HG02943 (cell line): ENCODE results near the gene FAM53B.

ENCODE experiments used
- ATAC-seq: cut with Tn5 transposase; IDR thresholded peaks from one replicate; pipeline ENCODE4 v1.9.1; 2021; ENCODE audit warnings: mild to moderate bottlenecking, low read depth, moderate library complexity; ENCODE audit not compliant: unreplicated experiment

FAM53B gene

GRCh38 chr10:124652200-124652599 lies 92.0 kb downstream of the FAM53B start:
- ATAC-seq = no peak

DNA sequence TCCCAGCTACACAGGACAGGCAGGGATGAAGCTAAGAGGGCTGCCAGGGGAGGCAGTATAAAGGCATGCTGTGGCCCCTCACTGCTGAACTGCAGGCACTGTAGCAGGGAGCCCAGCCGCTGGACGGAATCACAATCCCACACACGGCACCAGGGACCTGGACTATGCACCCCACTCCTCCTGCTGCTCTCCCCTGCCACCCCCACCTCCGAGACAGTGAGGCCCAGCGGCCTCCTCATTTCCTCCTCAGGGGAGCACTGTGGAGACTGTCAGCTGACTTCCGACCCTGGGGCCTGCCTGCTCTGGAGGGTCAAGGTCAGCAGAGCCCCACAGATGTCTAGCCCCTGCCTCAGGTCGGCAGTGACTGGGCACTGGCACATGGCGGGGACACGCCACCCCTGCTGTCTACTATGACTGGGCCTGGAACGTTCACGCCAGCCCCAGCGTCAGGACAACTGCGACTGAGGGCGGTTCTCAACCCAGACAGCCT lies 92.7 kb downstream of the FAM53B start:
- ATAC-seq = no peak

DNA sequence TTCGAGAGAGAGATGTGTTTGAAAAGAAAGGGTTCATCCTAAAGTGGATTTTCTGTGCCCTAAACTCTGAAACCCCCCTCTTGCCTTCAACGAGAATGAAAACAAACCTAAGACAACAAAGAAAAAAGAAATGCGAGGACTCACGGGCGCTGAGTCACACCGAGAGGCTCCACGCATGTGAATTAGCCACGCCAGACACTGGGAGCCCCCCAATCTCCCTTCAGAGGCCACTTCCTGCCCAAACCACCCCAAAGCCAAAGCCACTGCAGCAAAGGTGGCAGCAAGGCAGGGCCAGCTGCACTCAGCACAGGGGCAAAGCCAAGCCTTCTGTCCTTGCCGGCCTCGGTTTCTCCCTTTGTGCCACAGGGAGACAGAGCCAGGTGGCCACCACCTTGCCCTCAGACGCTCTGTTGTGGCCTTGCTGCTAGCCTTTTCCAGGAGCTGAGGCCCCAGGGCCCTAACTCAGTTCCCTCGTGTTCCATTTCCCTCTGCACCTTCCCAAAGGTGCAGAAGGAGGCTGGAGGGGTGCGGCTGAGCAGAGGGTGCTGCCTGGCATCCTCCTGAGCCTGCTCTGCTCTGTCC lies 93.3 kb downstream of the FAM53B start:
- no peak for ATAC-seq

GRCh38 chr10:124650263-124650662 lies 93.9 kb downstream of the FAM53B start:
- ATAC-seq = no peak

- no peak for ATAC-seq
These were observed 95.0 kb downstream of the FAM53B start for GRCh38 chr10:124649214-124649613.

GRCh38 chr10:124648738-124649137 lies 95.4 kb downstream of the FAM53B start:
- ATAC-seq = no peak

- ATAC-seq = no peak
These were observed 96.1 kb downstream of the FAM53B start for GRCh38 chr10:124648131-124648475.

DNA sequence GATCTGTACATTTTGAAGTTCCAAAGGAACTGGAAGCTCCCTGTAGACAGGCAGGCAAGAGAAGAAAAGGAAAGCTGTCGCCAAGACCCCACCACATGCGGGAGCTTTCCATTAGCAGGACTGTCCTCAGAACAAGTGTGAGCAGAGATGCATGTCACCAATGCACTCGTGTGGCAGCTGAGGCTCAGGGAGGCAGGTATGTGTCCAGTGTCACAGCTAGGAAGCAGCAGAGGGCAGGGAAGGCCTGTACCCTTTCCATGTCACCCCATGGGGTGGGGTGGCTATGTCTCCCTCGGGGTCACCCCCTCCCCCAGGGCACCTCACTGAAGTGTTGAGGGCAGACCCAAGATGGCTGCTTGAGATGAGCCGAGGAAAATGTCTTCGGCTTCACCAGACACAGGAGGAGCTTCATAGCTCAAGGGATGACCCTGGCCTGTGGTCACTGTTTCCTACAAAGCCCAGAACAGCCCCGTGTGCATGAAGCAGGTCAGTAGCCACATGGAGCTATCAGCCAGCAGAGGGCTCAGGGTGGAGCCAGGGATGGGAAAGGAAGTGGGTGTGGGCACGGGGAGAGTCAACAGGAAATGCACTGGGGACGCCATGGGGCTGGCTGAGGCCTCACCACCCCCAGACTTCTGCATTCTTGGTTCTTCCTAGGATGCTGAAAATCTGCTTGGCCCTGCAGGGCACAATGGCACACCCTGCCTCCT lies 96.6 kb downstream of the FAM53B start:
- ATAC-seq = no peak

DNA sequence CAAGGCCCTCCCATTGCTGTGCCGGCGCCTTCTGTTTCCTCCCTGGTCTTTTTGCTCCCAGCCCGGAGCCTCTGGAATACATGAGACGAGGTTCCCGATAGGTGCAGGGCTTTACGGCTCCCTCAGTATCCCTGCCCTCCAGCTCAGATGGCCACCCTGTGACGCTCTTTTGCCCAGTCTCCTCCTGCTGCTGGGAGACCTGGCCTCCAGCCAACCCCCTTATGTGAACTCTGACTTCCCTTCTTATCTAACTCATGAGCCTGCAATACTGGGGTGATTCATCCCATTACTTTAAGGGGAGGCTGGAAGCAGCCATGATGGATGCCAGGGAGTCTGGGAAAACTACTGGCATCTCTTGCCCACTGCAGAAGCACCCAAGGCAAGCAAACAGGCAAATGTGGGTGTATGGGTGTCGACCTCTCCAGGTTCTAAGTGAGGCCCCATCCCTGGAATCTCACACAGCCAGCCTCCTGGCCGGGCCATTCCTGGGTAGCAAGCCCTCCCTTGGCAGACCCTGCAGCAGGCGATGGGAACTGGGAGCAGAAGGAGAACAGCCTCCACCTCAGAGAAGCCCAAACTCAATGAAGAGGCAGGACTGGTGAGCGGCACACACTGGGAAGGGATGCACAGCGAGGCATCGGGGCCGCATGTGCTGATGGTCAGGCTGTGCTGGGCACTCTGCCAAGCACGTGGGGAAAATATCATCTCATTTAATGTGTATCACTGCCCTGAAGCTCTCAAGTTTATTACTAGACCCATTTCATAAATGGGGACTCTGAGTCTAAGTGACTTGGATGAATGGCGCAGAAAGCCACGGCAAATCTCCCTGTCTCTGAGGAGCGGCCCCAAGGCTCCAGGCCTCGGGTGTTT lies 97.5 kb downstream of the FAM53B start:
- no peak for ATAC-seq

- no peak for ATAC-seq
These were observed 98.6 kb downstream of the FAM53B start for GRCh38 chr10:124645467-124646095.

- no peak for ATAC-seq
These were observed 99.3 kb downstream of the FAM53B start for GRCh38 chr10:124644771-124645415.

DNA sequence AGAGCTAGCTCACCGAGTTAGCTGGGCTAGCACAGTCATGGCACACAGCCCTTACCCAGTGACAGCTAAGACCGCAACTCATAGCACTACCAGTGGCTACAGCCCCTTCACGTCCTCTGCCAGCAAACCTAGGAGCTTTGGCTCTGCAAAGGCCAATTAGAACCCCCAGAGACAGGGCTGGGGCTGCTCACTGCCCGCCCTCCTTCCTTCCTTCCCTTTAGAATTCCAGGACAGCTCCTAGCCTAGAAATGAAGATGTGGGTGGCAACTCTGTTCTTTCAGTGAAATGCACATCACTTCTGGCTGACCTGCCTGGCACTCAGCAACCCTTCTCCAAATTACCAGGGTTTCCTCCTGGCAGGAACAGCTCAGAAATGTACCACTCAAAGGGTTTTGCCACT lies 99.9 kb downstream of the FAM53B start:
- ATAC-seq = no peak

DNA sequence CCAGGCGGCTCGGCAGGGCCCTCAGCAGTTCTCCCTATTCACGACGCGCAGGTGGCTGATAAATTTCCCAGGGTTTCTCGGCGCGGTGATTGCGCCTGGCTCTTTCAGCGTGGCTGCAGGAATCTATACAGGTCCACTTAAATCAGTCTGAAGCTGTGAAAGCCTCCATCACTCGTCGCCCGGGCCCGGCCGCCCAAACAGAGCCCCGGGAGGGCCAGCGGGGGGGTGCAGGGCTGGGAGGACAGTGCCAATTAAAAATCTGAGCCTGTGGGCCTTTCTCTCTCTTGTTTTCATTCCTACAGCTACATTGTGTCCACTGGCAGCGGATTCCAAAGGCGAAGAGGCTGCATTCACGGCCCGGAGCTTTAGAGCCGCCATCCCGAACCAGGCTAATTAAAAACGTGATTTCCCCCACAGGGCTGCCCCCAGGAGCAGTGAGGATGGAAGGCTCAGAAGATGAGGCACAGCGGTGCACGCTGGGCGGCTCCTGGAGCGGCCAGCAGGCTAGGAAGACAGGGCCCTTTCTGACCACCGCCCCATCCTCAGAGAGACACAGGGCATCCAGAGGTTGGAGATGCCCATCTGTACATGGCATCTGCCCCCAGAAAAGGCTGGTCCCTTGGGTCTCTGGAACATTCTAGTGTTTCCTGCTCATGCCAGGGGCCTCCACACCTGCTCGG lies 100.7 kb downstream of the FAM53B start:
- ATAC-seq = no peak

DNA sequence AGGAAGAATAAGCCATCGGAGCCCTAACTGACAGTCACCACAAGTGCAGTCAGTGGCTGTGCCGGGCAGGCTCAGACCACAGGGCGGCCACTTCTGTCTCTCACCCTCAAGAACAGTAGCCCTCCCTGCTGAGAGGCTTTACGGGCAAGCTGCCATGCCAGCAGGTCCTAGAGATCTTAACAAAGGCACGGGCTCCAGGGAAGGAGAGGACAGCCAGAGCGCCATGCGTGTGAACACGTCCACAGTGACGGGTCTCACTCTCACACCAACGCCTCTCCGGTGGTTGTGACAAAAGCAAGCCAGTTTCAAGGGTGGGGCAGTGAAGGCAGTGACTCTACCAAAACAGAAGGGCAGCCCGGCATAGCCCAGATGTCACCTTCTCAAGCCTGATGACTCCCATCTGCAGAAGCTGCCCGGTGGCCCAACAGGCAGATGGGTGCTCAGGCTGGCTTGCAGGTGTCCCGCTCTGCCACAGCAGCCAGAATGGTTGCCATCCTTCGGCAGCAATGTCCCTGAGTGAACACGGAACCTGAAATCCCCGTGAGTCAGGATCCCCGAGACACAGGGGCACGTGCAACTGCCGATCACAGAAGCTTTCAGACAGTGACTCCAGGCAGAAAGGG lies 102.0 kb downstream of the FAM53B start:
- no peak for ATAC-seq

DNA sequence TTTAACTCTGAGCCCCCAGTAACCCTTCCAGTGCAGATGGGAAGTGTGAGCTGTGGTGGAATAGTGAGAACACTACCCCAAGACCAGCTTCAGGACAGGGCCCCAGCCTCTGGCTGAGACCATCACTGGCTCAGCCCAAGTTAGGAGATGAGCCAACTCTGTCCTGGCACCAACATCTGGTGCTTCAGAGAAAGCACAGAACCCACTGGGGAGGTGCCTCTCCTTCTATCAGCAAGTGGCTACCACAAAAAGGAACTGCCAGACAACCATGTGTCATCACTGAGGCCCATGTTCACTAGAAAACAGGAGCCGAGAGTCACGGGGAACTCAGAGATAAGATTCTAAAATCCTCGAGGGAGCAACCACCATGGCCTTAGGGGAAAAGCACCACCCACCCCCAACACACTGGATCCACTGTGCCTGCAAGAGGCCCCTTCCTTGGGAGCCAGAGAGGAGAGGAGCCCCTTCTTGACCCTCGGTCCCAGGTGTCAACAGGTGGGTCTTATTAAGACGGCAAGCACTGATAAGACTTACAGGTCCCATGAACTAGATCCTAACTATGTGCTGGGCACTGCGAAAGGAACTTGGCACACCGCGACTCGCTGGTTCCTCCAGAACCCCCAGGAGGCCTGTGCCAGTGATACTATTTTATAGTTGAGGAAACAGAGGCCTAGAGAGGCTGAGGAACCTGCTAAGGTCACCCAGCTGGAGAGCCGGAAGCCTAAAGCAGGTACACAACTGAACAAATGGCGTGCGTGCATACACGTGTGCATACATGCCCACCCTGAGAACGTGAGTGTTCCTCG lies 102.7 kb downstream of the FAM53B start:
- no peak for ATAC-seq

DNA sequence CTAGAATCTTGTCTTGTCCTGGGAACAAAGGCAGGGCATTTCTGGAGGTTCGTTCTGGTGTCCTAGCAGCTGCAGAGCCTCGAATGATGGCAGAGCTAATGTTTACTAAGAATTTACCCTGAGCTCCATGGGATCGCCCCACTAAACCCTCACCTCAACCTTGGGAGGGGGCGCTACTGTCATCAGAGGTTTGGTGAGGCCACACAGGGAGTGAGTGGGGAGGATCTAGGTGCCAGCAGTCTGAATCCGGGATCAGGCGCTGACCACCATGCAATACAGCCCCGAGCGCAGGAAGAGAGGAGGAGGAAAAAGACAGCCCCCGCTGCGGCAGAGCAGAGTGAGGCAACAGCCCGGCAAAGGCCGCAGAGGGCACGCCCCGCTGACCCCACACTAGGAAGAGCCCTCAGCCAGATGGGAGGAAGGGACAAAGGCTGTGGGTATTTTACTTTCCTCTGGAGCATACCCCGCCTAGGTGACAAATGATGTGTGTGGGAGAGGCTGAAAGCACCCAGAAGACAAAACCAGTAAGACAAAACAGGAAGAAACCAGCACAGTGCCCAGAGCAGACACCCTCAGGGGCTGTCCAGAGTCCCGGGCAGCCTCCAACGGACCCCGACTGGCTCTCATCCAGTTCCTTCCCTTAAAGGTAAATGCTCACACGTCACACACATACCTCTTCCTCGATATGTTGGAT lies 103.5 kb downstream of the FAM53B start:
- ATAC-seq = no peak

GRCh38 chr10:124640056-124640455 lies 104.1 kb downstream of the FAM53B start:
- no peak for ATAC-seq

- ATAC-seq = no peak
These were observed 104.5 kb downstream of the FAM53B start for GRCh38 chr10:124639646-124640045.
